OCI-LY3 (cell line): Measurements from ENCODE around the gene INVS.

Experiments
- EZH2phosphoT487 ChIP-seq: fragments of 200-600 bp; shearing (Covaris generic); IDR thresholded peaks from 2 replicates; pipeline ENCODE4 v1.6.1; 2018; ENCODE audit warnings: antibody characterized with exemption, mixed run types, low read depth
- TF ChIP-seq, protein P1 (sequence below): fragments of 200-600, 300-600 bp; sonication (generic); IDR thresholded peaks from 2 replicates; pipeline ENCODE4 v1.5.1; 2014; ENCODE audit warnings: antibody characterized with exemption, low read length, low read depth

DNA sequence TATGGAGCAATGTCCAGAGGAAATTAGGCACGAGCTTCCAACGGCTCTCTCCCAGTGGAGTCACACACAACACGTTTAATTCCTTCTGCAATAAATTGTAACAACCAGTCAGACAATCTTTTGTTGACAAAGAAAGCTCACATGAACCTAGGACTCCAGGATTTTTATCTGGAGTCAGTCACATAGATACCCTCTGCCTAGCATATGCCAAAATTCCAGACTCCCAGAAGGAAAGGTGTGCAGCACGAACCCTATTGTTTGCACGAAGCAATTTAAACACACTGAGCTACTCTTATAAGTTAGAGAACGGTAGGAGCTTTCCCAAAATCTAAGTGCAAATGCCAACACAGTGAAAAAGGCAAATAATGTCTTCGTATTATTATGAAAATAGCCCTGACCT lies 186.6 kb downstream of the INVS start:
- TF ChIP-seq, protein P1, sequence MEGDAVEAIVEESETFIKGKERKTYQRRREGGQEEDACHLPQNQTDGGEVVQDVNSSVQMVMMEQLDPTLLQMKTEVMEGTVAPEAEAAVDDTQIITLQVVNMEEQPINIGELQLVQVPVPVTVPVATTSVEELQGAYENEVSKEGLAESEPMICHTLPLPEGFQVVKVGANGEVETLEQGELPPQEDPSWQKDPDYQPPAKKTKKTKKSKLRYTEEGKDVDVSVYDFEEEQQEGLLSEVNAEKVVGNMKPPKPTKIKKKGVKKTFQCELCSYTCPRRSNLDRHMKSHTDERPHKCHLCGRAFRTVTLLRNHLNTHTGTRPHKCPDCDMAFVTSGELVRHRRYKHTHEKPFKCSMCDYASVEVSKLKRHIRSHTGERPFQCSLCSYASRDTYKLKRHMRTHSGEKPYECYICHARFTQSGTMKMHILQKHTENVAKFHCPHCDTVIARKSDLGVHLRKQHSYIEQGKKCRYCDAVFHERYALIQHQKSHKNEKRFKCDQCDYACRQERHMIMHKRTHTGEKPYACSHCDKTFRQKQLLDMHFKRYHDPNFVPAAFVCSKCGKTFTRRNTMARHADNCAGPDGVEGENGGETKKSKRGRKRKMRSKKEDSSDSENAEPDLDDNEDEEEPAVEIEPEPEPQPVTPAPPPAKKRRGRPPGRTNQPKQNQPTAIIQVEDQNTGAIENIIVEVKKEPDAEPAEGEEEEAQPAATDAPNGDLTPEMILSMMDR, result no peak
- TF ChIP-seq EZH2phosphoT487, result no peak
